Hepatocyte (in vitro differentiated cells): ENCODE data around the gene PHF14.

ENCODE experiments used
- CTCF ChIP-seq: fragments of 200-600 bp; sonication (generic); IDR thresholded peaks from 2 replicates; pipeline ENCODE4 v1.5.1; 2016; ENCODE audit warnings: antibody characterized with exemption, mild to moderate bottlenecking; ENCODE audit not compliant: poor library complexity
- EZH2phosphoT487 ChIP-seq: fragments of 200-600 bp; sonication (generic); IDR thresholded peaks from one replicate; pipeline ENCODE4 v1.6.1; 2018; ENCODE audit warnings: antibody characterized with exemption, mild to moderate bottlenecking, low read depth, moderate library complexity; ENCODE audit not compliant: unreplicated experiment, severe bottlenecking

DNA sequence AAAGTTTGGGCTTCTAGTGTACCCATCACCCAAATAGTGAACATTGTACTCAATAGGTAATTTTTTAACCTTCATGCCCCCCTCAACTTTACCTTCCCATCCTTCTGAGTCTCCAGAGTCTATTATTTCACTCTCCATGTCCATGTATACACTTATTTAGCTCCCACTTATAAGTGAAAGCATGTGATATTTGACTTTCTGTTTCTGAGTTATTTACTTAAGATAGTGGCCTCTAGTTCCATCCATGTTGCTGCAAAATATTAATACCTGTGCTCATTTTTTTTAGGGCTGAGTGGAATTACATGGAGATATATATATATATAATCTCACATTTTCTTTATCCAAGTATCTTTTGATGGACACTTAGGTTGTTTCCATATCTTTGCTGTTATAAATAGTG lies 21.1 kb upstream of the PHF14 start:
- TF ChIP-seq EZH2phosphoT487 (no peak), CTCF (no peak)
